OCI-LY1 (cell line): ENCODE data around the gene TBC1D16.

ENCODE experiments used
- CTCF ChIP-seq: fragments of 200-600 bp; sonication (generic), shearing (Covaris generic); IDR thresholded peaks from 2 replicates; pipeline ENCODE4 v1.5.1; 2017; ENCODE audit warnings: mild to moderate bottlenecking, antibody characterized with exemption, low read length, moderate library complexity, mixed read lengths
- EZH2 ChIP-seq: fragments of 200-600 bp; sonication (generic), shearing (Covaris generic); IDR thresholded peaks from 2 replicates; pipeline ENCODE4 v1.8.0; 2017; ENCODE audit warnings: borderline replicate concordance, mixed run types, mild to moderate bottlenecking, antibody characterized with exemption, low read length, moderate library complexity, mixed read lengths

- TF ChIP-seq EZH2: no peak
- TF ChIP-seq CTCF: no peak
Observed at GRCh38 chr17:79990051-79990592, 45.5 kb downstream of the TBC1D16 start.
